Astrocyte (in vitro differentiated cells and primary cell): ENCODE measurements around the gene DHDH. TPM values are rescaled to one million over a fixed set of nuclear protein-coding genes. Genes with fewer than 3 reads are reported as not detected.

Source experiments
- DNase-seq: peaks from one replicate; pipeline ENCODE4 v3.0.0-alpha.2; 2010; ENCODE audit warnings: low read depth
- FAIRE-seq: peaks from 2 replicates; lab custom pipeline; 2011; peaks lifted over from hg19 to GRCh38; lab: Jason Lieb, UNC
- H2AFZ ChIP-seq: 2 replicates; pipeline ENCODE4 v1.6.0; 2012; ENCODE audit warnings: low read depth, low read length, inconsistent platforms
- H3K27ac ChIP-seq: 2 replicates; pipeline ENCODE4 v1.5.1; 2011; ENCODE audit warnings: low read depth, low read length, inconsistent platforms
- H3K27me3 ChIP-seq: 2 replicates; pipeline ENCODE4 v1.6.0; 2011; ENCODE audit warnings: low read length, inconsistent platforms; ENCODE audit not compliant: insufficient read depth
- H3K36me3 ChIP-seq: 2 replicates; pipeline ENCODE4 v1.5.1; 2011; ENCODE audit warnings: low read length, inconsistent platforms; ENCODE audit not compliant: insufficient read depth
- H3K4me1 ChIP-seq: 2 replicates; pipeline ENCODE4 v1.5.1; 2011; ENCODE audit warnings: low read length, inconsistent platforms; ENCODE audit not compliant: insufficient read depth
- H3K4me2 ChIP-seq: 2 replicates; pipeline ENCODE4 v1.6.0; 2012; ENCODE audit warnings: low read length, inconsistent platforms
- H3K4me3 ChIP-seq: 2 replicates; pipeline ENCODE4 v1.5.1; 2011; ENCODE audit warnings: low read depth, mild to moderate bottlenecking, low read length, inconsistent platforms; ENCODE audit not compliant: insufficient read depth
- H3K79me2 ChIP-seq: 2 replicates; pipeline ENCODE4 v1.6.0; 2012; ENCODE audit warnings: mild to moderate bottlenecking, low read length, inconsistent platforms; ENCODE audit not compliant: insufficient read depth
- H3K9ac ChIP-seq: 2 replicates; pipeline ENCODE4 v1.6.0; 2012; ENCODE audit warnings: mild to moderate bottlenecking, low read length, inconsistent platforms
- H3K9me3 ChIP-seq: 2 replicates; pipeline ENCODE4 v1.5.1; 2012; ENCODE audit warnings: low read depth, mild to moderate bottlenecking, low read length, inconsistent platforms; ENCODE audit not compliant: insufficient read depth
- H4K20me1 ChIP-seq: 2 replicates; pipeline ENCODE4 v1.6.0; 2012; ENCODE audit warnings: low read length, inconsistent platforms; ENCODE audit not compliant: insufficient read depth
- H3K27ac Mint-ChIP-seq: one replicate; pipeline ENCODE4 v1.8.0; 2021; ENCODE audit warnings: mild to moderate bottlenecking, mixed read lengths; ENCODE audit not compliant: unreplicated experiment
- H3K27me3 Mint-ChIP-seq: one replicate; pipeline ENCODE4 v1.8.0; 2021; ENCODE audit warnings: low read depth, mixed read lengths; ENCODE audit not compliant: unreplicated experiment
- H3K36me3 Mint-ChIP-seq: one replicate; pipeline ENCODE4 v1.8.0; 2021; ENCODE audit warnings: low read depth, mixed read lengths; ENCODE audit not compliant: unreplicated experiment
- H3K4me1 Mint-ChIP-seq: one replicate; pipeline ENCODE4 v1.8.0; 2021; ENCODE audit warnings: low read depth, mixed read lengths; ENCODE audit not compliant: unreplicated experiment
- H3K4me3 Mint-ChIP-seq: one replicate; pipeline ENCODE4 v1.8.0; 2021; ENCODE audit warnings: mild to moderate bottlenecking, moderate library complexity, mixed read lengths; ENCODE audit not compliant: unreplicated experiment
- H3K9me3 Mint-ChIP-seq: one replicate; pipeline ENCODE4 v1.8.0; 2021; ENCODE audit warnings: mild to moderate bottlenecking, mixed read lengths; ENCODE audit not compliant: unreplicated experiment
- CTCF ChIP-seq: IDR thresholded peaks from 2 replicates; pipeline ENCODE4 v1.5.1; 2011; ENCODE audit warnings: low read depth, mild to moderate bottlenecking, inconsistent platforms, low read length, moderate library complexity; ENCODE audit not compliant: insufficient read depth
- EZH2 ChIP-seq: IDR thresholded peaks from 2 replicates; pipeline ENCODE4 v1.6.1; 2012; ENCODE audit warnings: mild to moderate bottlenecking, low read length, inconsistent platforms; ENCODE audit not compliant: insufficient read depth
- total RNA-seq: library from RNA; stranded (reverse); gene quantifications from 2 replicates; pipeline ENCODE4 v1.2.1, GENCODE V29; 2021

Gene DHDH
- total RNA-seq, 1 donor from 2014 or later: 0.45 TPM

- no peaks in the 10 kb centered on the region for H3K9me3 ChIP-seq
- H3K27me3 ChIP-seq: no peaks in the 10 kb centered on the region
- Mint-ChIP-seq H3K36me3 (peaks cover 30% of the 10 kb centered on the region), H3K9me3 (no peaks in the 10 kb centered on the region), H3K4me1 (peaks cover 33% of the 10 kb centered on the region), H3K4me3 (peak overlapping the region; percentile 99), H3K27ac (peak overlapping the region; percentile 99), H3K27me3 (no peaks in the 10 kb centered on the region)
- H3K79me2 ChIP-seq: peaks cover 20% of the 10 kb centered on the region
- H3K4me3 ChIP-seq: peak overlapping the region; percentile 82
- H3K27ac ChIP-seq: peak overlapping the region; percentile 75
- peak overlapping the region; percentile 90 for H3K4me2 ChIP-seq
- FAIRE-seq (no peak), DNase-seq (peak; percentile 69)
- TF ChIP-seq CTCF (no peak), EZH2 (no peak)
- H3K36me3 ChIP-seq: peaks cover 11% of the 10 kb centered on the region
- peak overlapping the region; percentile 7 for H2AFZ ChIP-seq
- H4K20me1 ChIP-seq: peaks cover 45% of the 10 kb centered on the region
- peak overlapping the region; percentile 93 for H3K9ac ChIP-seq
- H3K4me1 ChIP-seq: peaks cover 40% of the 10 kb centered on the region
These were observed 32.5 kb downstream of the DHDH start for GRCh38 chr19:48965806-48966540.

GRCh38 chr19:48966541-48967345, 33.2 kb downstream of the DHDH start:
- Histone ChIP-seq H3K4me2 (peak overlapping the region; percentile 90), H3K79me2 (peaks cover 20% of the 10 kb centered on the region), H3K4me3 (peak overlapping the region; percentile 82), H3K9ac (peak overlapping the region; percentile 93), H3K9me3 (no peaks in the 10 kb centered on the region), H3K27ac (peak overlapping the region; percentile 75), H3K36me3 (peaks cover 11% of the 10 kb centered on the region), H3K4me1 (peaks cover 39% of the 10 kb centered on the region), H3K27me3 (no peaks in the 10 kb centered on the region), H2AFZ (no peak overlapping the region), H4K20me1 (peaks cover 52% of the 10 kb centered on the region)
- TF ChIP-seq EZH2: no peak
- no peak for TF ChIP-seq CTCF
- FAIRE-seq (no peak), DNase-seq (no peak)
- Mint-ChIP-seq H3K4me3 (peak overlapping the region; percentile 99), H3K36me3 (peaks cover 30% of the 10 kb centered on the region), H3K27ac (peak overlapping the region; percentile 99), H3K4me1 (peaks cover 32% of the 10 kb centered on the region), H3K27me3 (no peaks in the 10 kb centered on the region), H3K9me3 (no peaks in the 10 kb centered on the region)
